Smooth muscle cell of bladder (primary cell): ENCODE measurements around the gene MITD1. TPM values are rescaled to one million over a fixed set of nuclear protein-coding genes. Genes with fewer than 3 reads are reported as not detected.

Experiments
- total RNA-seq: library from RNA; depleted of rRNA; stranded (reverse); fragments of >200 nt; gene quantifications from 2 replicates; pipeline ENCODE4 v1.2.3, GENCODE V29; 2014

Gene MITD1
- 22.2 and 25.7 TPM in 2 replicates for total RNA-seq

GRCh38 chr2:99180755-99181623 lies at the start of gene MITD1, which contains the start of gene MRPL30:
MITD1 (minus strand) TSS chr2:99181058; CDS start chr2:99180981, 77 bp downstream.
MRPL30 (plus strand) TSS chr2:99181184; CDS start chr2:99186204, 5,020 bp downstream.

DNA sequence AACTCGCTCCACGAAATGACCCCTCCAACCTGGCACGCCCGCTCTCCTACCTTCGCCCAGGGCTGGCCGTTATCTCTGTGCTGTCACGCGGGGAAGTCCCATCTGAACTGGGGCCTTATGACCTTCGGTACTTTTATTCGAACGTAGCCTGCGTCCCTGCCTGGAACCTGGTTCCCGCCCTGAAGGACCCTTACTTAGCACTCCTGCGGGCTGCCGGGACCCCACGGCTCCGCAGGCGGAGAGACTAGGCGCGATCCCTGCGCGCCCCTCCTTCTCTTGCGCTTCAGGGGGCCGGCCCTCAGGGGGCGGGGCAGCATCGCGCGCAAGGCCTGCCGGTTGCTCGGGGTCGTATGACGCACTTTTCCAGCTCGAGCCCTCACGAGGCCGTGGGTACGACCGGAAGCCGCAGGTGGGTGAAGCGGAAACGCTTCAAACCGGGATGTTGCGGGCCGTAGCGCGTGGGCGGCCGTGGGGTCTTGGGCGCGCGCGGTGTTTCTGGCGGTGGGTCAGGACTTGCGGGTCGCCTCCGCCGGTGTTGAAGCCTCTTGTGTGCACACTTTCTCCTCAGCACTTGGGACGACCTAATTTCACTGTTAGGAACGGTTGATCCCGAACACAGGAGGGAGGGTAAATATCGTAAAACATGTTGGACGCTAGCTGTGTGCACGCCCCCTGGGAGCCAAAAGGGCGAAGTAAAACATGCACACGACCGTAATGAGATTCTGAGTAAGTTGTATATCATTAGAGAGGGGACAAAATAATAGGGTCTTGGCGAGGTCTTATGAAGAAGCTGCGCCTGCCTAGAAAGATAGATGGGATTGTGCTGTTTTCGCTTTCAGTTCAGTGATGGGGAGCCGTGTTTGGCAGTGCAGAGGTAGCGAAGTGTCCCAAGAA lies 26.0 kb downstream of the MITD1 start, which contains the start of the genes LIPT1 and TSGA10:
Gene LIPT1, plus strand, starts transcription at position 325 of the 894 bp plus-strand sequence. CDS start 6,991 bp downstream, outside the sequence.
Gene TSGA10, minus strand, starts transcription at position 300 of the 894 bp plus-strand sequence. CDS start 45,503 bp downstream, outside the sequence.

DNA sequence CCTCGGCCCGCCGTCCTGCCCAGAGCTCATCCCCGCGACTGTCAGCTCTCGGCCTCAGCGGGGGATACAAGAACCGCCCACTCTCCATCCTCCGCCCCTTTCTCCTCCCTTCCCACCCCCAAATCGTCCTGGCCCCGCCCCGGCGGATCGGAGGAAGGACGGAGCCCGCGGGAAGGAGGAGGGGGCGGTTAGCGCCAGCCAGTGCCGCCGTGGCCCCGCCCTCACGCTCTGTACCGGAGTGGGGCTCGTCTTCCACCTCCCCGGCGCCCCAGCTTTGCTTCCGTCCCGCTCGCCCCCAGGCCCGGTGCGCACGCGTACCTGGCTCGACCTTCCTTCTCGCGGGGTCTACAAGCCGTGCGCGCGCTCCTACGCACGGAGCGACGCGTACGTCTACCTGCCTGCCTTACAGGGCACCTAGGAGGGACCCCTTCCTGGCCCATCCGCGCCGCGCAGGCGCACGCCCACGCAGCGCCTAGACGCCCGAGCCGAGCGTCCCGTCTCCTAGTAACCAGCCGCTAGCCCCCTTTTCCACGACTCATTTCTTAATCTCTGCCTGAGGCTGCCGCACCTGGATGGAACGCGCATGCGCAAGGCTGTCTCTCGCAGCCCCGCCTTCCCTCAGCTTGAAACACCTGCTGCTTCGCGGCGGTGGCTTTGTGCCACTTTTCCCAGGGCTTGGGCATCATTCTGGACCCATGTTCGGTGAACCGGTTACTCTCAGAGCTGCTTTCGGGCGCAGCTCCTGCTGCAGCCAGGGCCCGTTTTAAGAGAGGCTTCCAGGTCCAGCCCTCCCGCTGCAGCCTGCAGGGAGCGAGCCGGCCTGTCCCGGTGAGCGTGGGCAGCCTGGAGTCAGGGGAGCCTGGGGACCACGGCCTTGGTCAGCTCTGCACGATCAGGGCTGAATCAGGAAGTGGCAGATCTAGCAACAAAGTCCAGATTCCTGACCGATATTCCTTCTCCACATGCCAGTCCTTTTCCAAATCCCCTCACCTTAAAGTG lies 39.4 kb downstream of the MITD1 start, which contains the start of gene C2orf15:
Gene C2orf15, plus strand, starts transcription at position 598 of the 999 bp plus-strand sequence. CDS start 8,852 bp downstream, outside the sequence.

Other genes starting within 250 kb of the MITD1 start
- gene CRACDL, start 244.8 kb downstream of the MITD1 start, total RNA-seq = under 0.01 TPM in 1 of 2 replicates, not detected in the other
- 0.09 TPM in 1 of 2 replicates, not detected in the other for gene C2orf15, start 39.4 kb downstream of the MITD1 start, total RNA-seq
- 3.4 and 4.3 TPM in 2 replicates for gene TSGA10, start 26.1 kb downstream of the MITD1 start, total RNA-seq
- gene LIPT1, start 26.1 kb downstream of the MITD1 start, total RNA-seq = 4.6 and 6.2 TPM in 2 replicates
- 28.4 and 38.1 TPM in 2 replicates for gene MRPL30, start 126 bp upstream of the MITD1 start, total RNA-seq
- not detected in 2 replicates for gene LYG2, start 74.6 kb upstream of the MITD1 start, total RNA-seq
- 0.18 and 0.43 TPM in 2 replicates for gene LYG1, start 120.1 kb upstream of the MITD1 start, total RNA-seq
- 38.9 and 45.1 TPM in 2 replicates for gene TXNDC9, start 155.3 kb upstream of the MITD1 start, total RNA-seq
- gene EIF5B, start 156.3 kb upstream of the MITD1 start, total RNA-seq = 13.8 and 20.6 TPM in 2 replicates